A172 (cell line): Measurements from ENCODE around the gene CYSRT1. TPM values are rescaled to one million over a fixed set of nuclear protein-coding genes. Genes with fewer than 3 reads are reported as not detected.

ENCODE experiments used
- DNase-seq: peaks from one replicate; pipeline ENCODE4 v3.0.0-alpha.2; 2015; ENCODE audit warnings: low spot score
- total RNA-seq: library from RNA; depleted of rRNA; stranded (reverse); fragments of >200 nt; shearing (Covaris generic); gene quantifications from 2 replicates; pipeline ENCODE4 v1.2.3, GENCODE V29; 2014

CYSRT1 gene
- total RNA-seq, 1 experiment from 2014 or later, result 5.4 TPM

- no peak for DNase-seq
These were observed 34.6 kb upstream of the CYSRT1 start for GRCh38 chr9:137190315-137190856.

- no peak for DNase-seq
These were observed 33.7 kb upstream of the CYSRT1 start for GRCh38 chr9:137191245-137191644.

- DNase-seq, result no peak
These were observed 33.1 kb upstream of the CYSRT1 start for GRCh38 chr9:137191691-137192447.

GRCh38 chr9:137192448-137192780 lies 32.6 kb upstream of the CYSRT1 start:
- DNase-seq, result no peak

- no peak for DNase-seq
These were observed 32.1 kb upstream of the CYSRT1 start for GRCh38 chr9:137192859-137193258.

GRCh38 chr9:137193771-137194170 lies 31.2 kb upstream of the CYSRT1 start:
- no peak for DNase-seq

GRCh38 chr9:137194388-137194787 lies 30.6 kb upstream of the CYSRT1 start:
- DNase-seq, result no peak

GRCh38 chr9:137194909-137195308 lies 30.1 kb upstream of the CYSRT1 start:
- no peak for DNase-seq

- no peak for DNase-seq
These were observed 29.3 kb upstream of the CYSRT1 start for GRCh38 chr9:137195525-137196220.

GRCh38 chr9:137198051-137198901 lies 26.7 kb upstream of the CYSRT1 start:
- DNase-seq, result peak; percentile 61

- DNase-seq, result no peak
These were observed 26.1 kb upstream of the CYSRT1 start for GRCh38 chr9:137198902-137199283.

- no peak for DNase-seq
These were observed 25.4 kb upstream of the CYSRT1 start for GRCh38 chr9:137199411-137200121.

GRCh38 chr9:137200311-137201204 lies 24.4 kb upstream of the CYSRT1 start, which contains the start of gene TPRN:
TPRN (minus strand) TSS chr9:137200741; CDS start chr9:137200711, 30 bp downstream.
- DNase-seq, result peak; percentile 100

- DNase-seq, result no peak
These were observed 23.6 kb upstream of the CYSRT1 start for GRCh38 chr9:137201205-137201868.

GRCh38 chr9:137202966-137203365 lies 22.0 kb upstream of the CYSRT1 start:
- no peak for DNase-seq

- no peak for DNase-seq
These were observed 20.2 kb upstream of the CYSRT1 start for GRCh38 chr9:137204731-137205125.

- DNase-seq, result peak; percentile 87
These were observed 19.6 kb upstream of the CYSRT1 start, which contains the start of the genes NDOR1 and TMEM203 for GRCh38 chr9:137205126-137206069. NDOR1 (plus strand) TSS chr9:137205700; CDS start chr9:137205778, 78 bp downstream. TMEM203 (minus strand) TSS chr9:137205648; CDS start chr9:137205414, 234 bp downstream.

- no peak for DNase-seq
These were observed 18.4 kb upstream of the CYSRT1 start for GRCh38 chr9:137206602-137207001.
